Neural progenitor cell (in vitro differentiated cells): ENCODE data around the gene HOXD11.

Experiments used
- EZH2 ChIP-seq: fragments of 200-600 bp; sonication (generic); IDR thresholded peaks from 2 replicates; pipeline ENCODE4 v1.6.1; 2017; ENCODE audit warnings: antibody characterized with exemption, mild to moderate bottlenecking, moderate library complexity
- TF ChIP-seq, protein P1 (sequence below): fragments of 200-600 bp; sonication (generic); IDR thresholded peaks from 2 replicates; pipeline ENCODE4 v1.5.1; 2017; ENCODE audit warnings: antibody characterized with exemption, mild to moderate bottlenecking

DNA sequence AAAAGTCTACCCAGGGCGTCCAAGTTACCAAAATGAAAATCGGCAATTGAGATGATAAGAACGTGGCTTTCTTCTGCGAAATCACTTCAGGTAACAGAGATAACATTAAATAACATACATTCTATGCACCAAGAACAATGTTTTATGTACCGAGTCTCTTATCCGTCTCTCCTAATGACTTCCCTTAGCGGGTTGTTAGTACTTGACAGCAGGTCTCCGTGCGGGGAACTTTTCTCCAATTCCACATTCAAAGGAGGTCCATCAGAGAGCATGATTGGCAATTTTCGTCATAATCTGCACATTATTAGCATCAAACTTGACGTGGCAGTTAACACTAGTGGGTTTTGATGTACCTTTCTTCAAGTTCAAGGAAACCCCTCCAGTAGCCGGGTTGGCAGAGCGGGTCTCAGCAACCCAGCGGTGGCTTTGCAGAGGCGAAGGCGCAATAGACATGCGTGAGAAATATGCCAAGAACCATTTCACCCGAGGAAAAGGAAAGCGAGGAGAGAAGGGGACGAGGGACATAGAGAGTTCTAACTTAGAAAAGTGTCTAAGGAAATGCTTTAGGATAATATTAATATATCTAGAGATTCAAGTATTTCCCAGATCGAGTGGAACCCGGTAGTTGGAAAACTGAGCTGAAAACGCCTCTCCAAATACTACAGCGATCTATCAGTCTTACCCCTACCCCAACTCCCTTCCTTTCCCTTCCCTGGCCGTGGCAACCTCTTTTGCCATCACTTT is 28.4 kb upstream of the HOXD11 start:
- TF ChIP-seq, protein P1, sequence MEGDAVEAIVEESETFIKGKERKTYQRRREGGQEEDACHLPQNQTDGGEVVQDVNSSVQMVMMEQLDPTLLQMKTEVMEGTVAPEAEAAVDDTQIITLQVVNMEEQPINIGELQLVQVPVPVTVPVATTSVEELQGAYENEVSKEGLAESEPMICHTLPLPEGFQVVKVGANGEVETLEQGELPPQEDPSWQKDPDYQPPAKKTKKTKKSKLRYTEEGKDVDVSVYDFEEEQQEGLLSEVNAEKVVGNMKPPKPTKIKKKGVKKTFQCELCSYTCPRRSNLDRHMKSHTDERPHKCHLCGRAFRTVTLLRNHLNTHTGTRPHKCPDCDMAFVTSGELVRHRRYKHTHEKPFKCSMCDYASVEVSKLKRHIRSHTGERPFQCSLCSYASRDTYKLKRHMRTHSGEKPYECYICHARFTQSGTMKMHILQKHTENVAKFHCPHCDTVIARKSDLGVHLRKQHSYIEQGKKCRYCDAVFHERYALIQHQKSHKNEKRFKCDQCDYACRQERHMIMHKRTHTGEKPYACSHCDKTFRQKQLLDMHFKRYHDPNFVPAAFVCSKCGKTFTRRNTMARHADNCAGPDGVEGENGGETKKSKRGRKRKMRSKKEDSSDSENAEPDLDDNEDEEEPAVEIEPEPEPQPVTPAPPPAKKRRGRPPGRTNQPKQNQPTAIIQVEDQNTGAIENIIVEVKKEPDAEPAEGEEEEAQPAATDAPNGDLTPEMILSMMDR, result no peak
- peak; percentile 90 for TF ChIP-seq EZH2
